Right atrium auricular region (tissue), 2 donors: ENCODE results near the gene ADGRG1. TPM values are rescaled to one million over a fixed set of nuclear protein-coding genes. Genes with fewer than 3 reads are reported as not detected.
"Not testable (repeated sequence)": the region's sequence is repeated elsewhere in the genome, so short reads cannot be mapped to it uniquely, and the experiment has no call there.

Experiments used
- DNase-seq: peaks from one replicate; pipeline ENCODE4 v3.0.0-alpha.2; 2019; ENCODE audit warnings: low spot score
- H3K27ac ChIP-seq, 2 donors: fragments of 200-600 bp; sonication (generic); 1 replicate in 1 of 2; 2 replicates in 1 of 2; pipeline ENCODE4 v1.5.1; 2016 to 2019
- H3K27me3 ChIP-seq, 2 donors: fragments of 200-600 bp; sonication (generic); one replicate each; pipeline versions ENCODE4 v1.5.1 to v1.6.0; 2017 to 2019
- H3K36me3 ChIP-seq: fragments of 200-600 bp; sonication (generic); one replicate; pipeline ENCODE4 v1.5.1; 2016
- H3K4me1 ChIP-seq, 2 donors: fragments of 200-600 bp; sonication (generic); one replicate each; pipeline versions ENCODE4 v1.5.1 to v1.6.0; 2017 to 2019
- H3K4me3 ChIP-seq, 2 donors: fragments of 200-600 bp; sonication (generic); 1 replicate in 1 of 2; 2 replicates in 1 of 2; pipeline ENCODE4 v1.5.1; 2017 to 2019; ENCODE audit warnings: mild to moderate bottlenecking in 1 of 2, moderate library complexity in 1 of 2
- H3K9me3 ChIP-seq, 2 donors: fragments of 200-600 bp; sonication (generic); one replicate each; pipeline ENCODE4 v1.5.1; 2019
- total RNA-seq, 2 donors: library from RNA; depleted of rRNA; stranded (reverse); fragments of >200 nt; gene quantifications; one replicate each; pipeline ENCODE4 v1.1.0, GENCODE V29; 2016
- TF ChIP-seq, protein P1 (sequence below), 2 donors: fragments of 200-600 bp; sonication (generic); IDR thresholded peaks; one replicate each; pipeline ENCODE4 v1.5.1; 2019; ENCODE audit warnings: antibody characterized with exemption in 2 of 2

The ADGRG1 gene
- total RNA-seq, 2 donors from 2014 or later = 12.6 to 25.5 TPM

GRCh38 chr16:57709663-57710062 lies 81.2 kb downstream of the ADGRG1 start:
- Histone ChIP-seq H3K4me1 (no peaks in the 10 kb centered on the region), H3K36me3 (no peaks in the 10 kb centered on the region), H3K4me3 (no peak overlapping the region), H3K27ac (no peak overlapping the region), H3K27me3 (no peaks in the 10 kb centered on the region), H3K9me3 (no peaks in the 10 kb centered on the region)
- no peak for DNase-seq
- TF ChIP-seq, protein P1, sequence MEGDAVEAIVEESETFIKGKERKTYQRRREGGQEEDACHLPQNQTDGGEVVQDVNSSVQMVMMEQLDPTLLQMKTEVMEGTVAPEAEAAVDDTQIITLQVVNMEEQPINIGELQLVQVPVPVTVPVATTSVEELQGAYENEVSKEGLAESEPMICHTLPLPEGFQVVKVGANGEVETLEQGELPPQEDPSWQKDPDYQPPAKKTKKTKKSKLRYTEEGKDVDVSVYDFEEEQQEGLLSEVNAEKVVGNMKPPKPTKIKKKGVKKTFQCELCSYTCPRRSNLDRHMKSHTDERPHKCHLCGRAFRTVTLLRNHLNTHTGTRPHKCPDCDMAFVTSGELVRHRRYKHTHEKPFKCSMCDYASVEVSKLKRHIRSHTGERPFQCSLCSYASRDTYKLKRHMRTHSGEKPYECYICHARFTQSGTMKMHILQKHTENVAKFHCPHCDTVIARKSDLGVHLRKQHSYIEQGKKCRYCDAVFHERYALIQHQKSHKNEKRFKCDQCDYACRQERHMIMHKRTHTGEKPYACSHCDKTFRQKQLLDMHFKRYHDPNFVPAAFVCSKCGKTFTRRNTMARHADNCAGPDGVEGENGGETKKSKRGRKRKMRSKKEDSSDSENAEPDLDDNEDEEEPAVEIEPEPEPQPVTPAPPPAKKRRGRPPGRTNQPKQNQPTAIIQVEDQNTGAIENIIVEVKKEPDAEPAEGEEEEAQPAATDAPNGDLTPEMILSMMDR (IDR thresholded peaks at IDR 0.05) = no peak

GRCh38 chr16:57711346-57711745 lies 82.9 kb downstream of the ADGRG1 start:
- no peak overlapping the region for H3K4me3 ChIP-seq
- TF ChIP-seq, protein P1 (IDR thresholded peaks at IDR 0.05) = no peak
- no peak for DNase-seq

GRCh38 chr16:57711993-57712392 lies 83.6 kb downstream of the ADGRG1 start:
- no peak overlapping the region for H3K27ac ChIP-seq
- H3K27me3 ChIP-seq = no peaks in the 10 kb centered on the region
- H3K36me3 ChIP-seq = no peaks in the 10 kb centered on the region
- DNase-seq = no peak
- no peaks in the 10 kb centered on the region for H3K9me3 ChIP-seq
- TF ChIP-seq, protein P1 (IDR thresholded peaks at IDR 0.05) = no peak
- H3K4me1 ChIP-seq = no peaks in the 10 kb centered on the region
- H3K4me3 ChIP-seq = no peak overlapping the region

More at GRCh38 chr16:57711346-57711745, 82.9 kb downstream of the ADGRG1 start:
- no peak overlapping the region for H3K27ac ChIP-seq
- no peaks in the 10 kb centered on the region for H3K36me3 ChIP-seq
- H3K27me3 ChIP-seq = no peaks in the 10 kb centered on the region
- no peaks in the 10 kb centered on the region for H3K9me3 ChIP-seq
- no peaks in the 10 kb centered on the region for H3K4me1 ChIP-seq

GRCh38 chr16:57712569-57712968 lies 84.1 kb downstream of the ADGRG1 start:
- not testable (repeated sequence) for H3K36me3 ChIP-seq, DNase-seq

DNA sequence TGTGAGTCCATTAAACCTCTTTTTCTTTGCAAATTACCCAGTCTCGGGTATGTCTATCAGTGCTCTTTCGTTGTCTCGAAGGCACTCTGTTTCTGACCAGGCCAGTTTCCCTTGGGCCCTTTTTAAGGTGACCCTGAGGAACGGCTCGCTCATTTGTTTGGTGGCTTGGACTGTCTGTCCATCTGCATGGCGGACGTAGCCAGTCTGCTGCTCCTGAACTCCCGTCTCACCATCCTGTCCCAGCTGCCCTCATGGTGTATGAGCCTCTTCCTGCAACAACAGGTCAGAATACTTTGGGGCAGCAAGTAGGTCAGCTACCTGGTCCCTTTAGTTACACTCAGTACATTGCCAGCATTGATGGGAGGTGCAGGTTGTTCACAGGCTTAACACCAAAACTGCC lies 85.2 kb downstream of the ADGRG1 start:
- no peak for DNase-seq
- H3K27ac ChIP-seq = no peak overlapping the region
- no peaks in the 10 kb centered on the region for H3K27me3 ChIP-seq
- H3K9me3 ChIP-seq = no peaks in the 10 kb centered on the region
- H3K4me3 ChIP-seq = no peak overlapping the region
- H3K36me3 ChIP-seq = no peaks in the 10 kb centered on the region
- no peaks in the 10 kb centered on the region for H3K4me1 ChIP-seq
- TF ChIP-seq, protein P1 (IDR thresholded peaks at IDR 0.05) = no peak

More at GRCh38 chr16:57712569-57712968, 84.1 kb downstream of the ADGRG1 start:
- H3K27me3 ChIP-seq, H3K9me3 ChIP-seq, H3K4me1 ChIP-seq, H3K27ac ChIP-seq, H3K4me3 ChIP-seq: not testable (repeated sequence)

DNA sequence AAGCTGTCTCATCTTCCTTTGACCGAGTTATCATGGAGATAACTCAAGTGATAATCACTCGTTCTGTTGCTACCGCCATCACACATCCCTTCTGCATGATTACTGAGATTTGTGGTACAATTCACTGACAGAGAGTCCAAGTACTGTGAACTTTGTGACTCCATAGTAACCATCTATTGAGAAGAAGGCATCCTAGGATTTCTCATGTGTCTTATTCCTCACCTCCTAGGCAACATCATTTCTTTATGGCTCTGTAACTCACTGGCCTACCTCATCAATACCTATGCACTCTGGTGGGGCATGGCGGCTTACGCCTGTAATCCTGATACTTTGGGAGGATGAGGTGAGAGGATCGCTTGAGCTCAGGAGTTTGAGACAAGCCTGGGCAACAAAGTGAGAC lies 85.6 kb downstream of the ADGRG1 start:
- Histone ChIP-seq H3K36me3 (no peaks in the 10 kb centered on the region), H3K4me3 (no peak overlapping the region), H3K4me1 (no peaks in the 10 kb centered on the region), H3K27ac (no peak overlapping the region), H3K9me3 (no peaks in the 10 kb centered on the region), H3K27me3 (no peaks in the 10 kb centered on the region)
- TF ChIP-seq, protein P1 (IDR thresholded peaks at IDR 0.05) = no peak
- DNase-seq = no peak

Other genes starting within 250 kb of the ADGRG1 start
- not detected for gene CCL17, start 223.9 kb upstream of the ADGRG1 start, total RNA-seq
- 10 to 100 TPM; 33.0 to 34.4 TPM for gene CIAPIN1, start 181.2 kb upstream of the ADGRG1 start, total RNA-seq
- 100 to 1,000 TPM; 106 to 153 TPM for gene COQ9, start 181.2 kb upstream of the ADGRG1 start, total RNA-seq
- 10 to 100 TPM; 76.8 to 86.3 TPM for gene POLR2C, start 166.0 kb upstream of the ADGRG1 start, total RNA-seq
- 10 to 100 TPM; 15.2 to 34.2 TPM for gene DOK4, start 142.1 kb upstream of the ADGRG1 start, total RNA-seq
- gene CCDC102A, start 92.1 kb upstream of the ADGRG1 start, total RNA-seq = 10 to 100 TPM; 11.2 to 15.1 TPM
- under 1 TPM; 0.08 to 0.44 TPM for gene ADGRG5, start 86.0 kb upstream of the ADGRG1 start, total RNA-seq
- gene ADGRG3, start 39.7 kb downstream of the ADGRG1 start, total RNA-seq = 1 to 10 TPM in 1 of 2 donors, under 1 TPM in 1; 0.75 to 1.0 TPM
- not detected for gene DRC7, start 66.2 kb downstream of the ADGRG1 start, total RNA-seq
- gene KATNB1, start 107.1 kb downstream of the ADGRG1 start, total RNA-seq = 10 to 100 TPM; 11.7 TPM
- gene KIFC3, start 173.9 kb downstream of the ADGRG1 start, total RNA-seq = 10 to 100 TPM; 40.6 to 59.5 TPM